Right atrium auricular region (tissue), 2 donors: ENCODE results near the gene DNAH9. TPM values are rescaled to one million over a fixed set of nuclear protein-coding genes. Genes with fewer than 3 reads are reported as not detected.

Experiments used
- DNase-seq: peaks from one replicate; pipeline ENCODE4 v3.0.0-alpha.2; 2019; ENCODE audit warnings: low spot score
- H3K27ac ChIP-seq, 2 donors: fragments of 200-600 bp; sonication (generic); 1 replicate in 1 of 2; 2 replicates in 1 of 2; pipeline ENCODE4 v1.5.1; 2016 to 2019
- H3K27me3 ChIP-seq, 2 donors: fragments of 200-600 bp; sonication (generic); one replicate each; pipeline versions ENCODE4 v1.5.1 to v1.6.0; 2017 to 2019
- H3K36me3 ChIP-seq: fragments of 200-600 bp; sonication (generic); one replicate; pipeline ENCODE4 v1.5.1; 2016
- H3K4me1 ChIP-seq, 2 donors: fragments of 200-600 bp; sonication (generic); one replicate each; pipeline versions ENCODE4 v1.5.1 to v1.6.0; 2017 to 2019
- H3K4me3 ChIP-seq, 2 donors: fragments of 200-600 bp; sonication (generic); 1 replicate in 1 of 2; 2 replicates in 1 of 2; pipeline ENCODE4 v1.5.1; 2017 to 2019; ENCODE audit warnings: mild to moderate bottlenecking in 1 of 2, moderate library complexity in 1 of 2
- H3K9me3 ChIP-seq, 2 donors: fragments of 200-600 bp; sonication (generic); one replicate each; pipeline ENCODE4 v1.5.1; 2019
- total RNA-seq, 2 donors: library from RNA; depleted of rRNA; stranded (reverse); fragments of >200 nt; gene quantifications; one replicate each; pipeline ENCODE4 v1.1.0, GENCODE V29; 2016
- TF ChIP-seq, protein P1 (sequence below), 2 donors: fragments of 200-600 bp; sonication (generic); IDR thresholded peaks; one replicate each; pipeline ENCODE4 v1.5.1; 2019; ENCODE audit warnings: antibody characterized with exemption in 2 of 2

DNAH9 gene
- total RNA-seq, 2 donors from 2014 or later: 0.63 TPM; not detected in 1

DNA sequence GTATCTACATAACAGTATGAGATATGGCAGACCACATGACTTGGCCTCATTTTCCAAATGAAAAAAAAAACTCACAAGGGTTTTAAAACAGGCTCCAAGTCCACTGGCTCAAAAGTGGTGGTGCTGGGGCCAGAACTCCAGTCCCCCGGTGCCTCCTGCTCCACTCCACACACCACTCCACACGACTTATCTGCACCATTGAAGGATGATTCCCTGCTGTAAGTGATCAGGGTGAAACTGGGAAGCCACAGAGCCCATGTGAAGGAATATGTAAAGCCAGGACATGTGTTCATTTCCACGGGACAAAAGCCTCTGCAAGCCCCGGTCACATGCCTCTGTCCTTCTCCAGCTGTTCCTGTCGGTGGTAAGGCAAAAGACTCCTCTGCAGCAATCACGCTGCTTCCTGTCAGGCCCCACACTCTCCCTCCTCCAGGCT, 301.8 kb downstream of the DNAH9 start:
- H3K4me3 ChIP-seq: no peak overlapping the region
- DNase-seq: no peak
- H3K9me3 ChIP-seq: no peaks in the 10 kb centered on the region
- H3K27ac ChIP-seq: no peak overlapping the region
- H3K27me3 ChIP-seq: no peaks in the 10 kb centered on the region
- H3K4me1 ChIP-seq: peaks cover 0 to 6% of the 10 kb centered on the region in 2 donors
- TF ChIP-seq, protein P1, sequence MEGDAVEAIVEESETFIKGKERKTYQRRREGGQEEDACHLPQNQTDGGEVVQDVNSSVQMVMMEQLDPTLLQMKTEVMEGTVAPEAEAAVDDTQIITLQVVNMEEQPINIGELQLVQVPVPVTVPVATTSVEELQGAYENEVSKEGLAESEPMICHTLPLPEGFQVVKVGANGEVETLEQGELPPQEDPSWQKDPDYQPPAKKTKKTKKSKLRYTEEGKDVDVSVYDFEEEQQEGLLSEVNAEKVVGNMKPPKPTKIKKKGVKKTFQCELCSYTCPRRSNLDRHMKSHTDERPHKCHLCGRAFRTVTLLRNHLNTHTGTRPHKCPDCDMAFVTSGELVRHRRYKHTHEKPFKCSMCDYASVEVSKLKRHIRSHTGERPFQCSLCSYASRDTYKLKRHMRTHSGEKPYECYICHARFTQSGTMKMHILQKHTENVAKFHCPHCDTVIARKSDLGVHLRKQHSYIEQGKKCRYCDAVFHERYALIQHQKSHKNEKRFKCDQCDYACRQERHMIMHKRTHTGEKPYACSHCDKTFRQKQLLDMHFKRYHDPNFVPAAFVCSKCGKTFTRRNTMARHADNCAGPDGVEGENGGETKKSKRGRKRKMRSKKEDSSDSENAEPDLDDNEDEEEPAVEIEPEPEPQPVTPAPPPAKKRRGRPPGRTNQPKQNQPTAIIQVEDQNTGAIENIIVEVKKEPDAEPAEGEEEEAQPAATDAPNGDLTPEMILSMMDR (IDR thresholded peaks at IDR 0.05): no peak
- no peaks in the 10 kb centered on the region for H3K36me3 ChIP-seq

DNA sequence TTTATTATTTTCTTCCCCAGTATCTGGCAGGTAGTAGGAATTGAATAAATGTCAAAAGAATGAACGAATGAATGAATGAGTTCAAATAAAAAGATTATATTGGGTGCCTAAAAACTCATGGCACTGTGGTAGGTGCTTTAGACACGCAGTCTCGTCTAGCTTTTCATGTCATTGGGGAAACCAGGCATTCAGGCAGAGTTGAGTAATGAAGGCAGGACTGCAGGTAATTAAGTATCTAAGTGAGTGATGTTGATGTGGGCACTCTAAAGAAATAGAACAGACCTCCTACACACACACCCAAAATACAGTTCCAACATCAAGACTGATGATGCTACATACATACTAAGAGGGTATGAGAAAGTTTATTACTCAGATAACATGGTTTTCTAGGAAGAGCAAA, 302.4 kb downstream of the DNAH9 start:
- Histone ChIP-seq H3K36me3 (no peaks in the 10 kb centered on the region), H3K4me1 (peaks cover 0 to 6% of the 10 kb centered on the region in 2 donors), H3K9me3 (no peaks in the 10 kb centered on the region), H3K4me3 (no peak overlapping the region), H3K27ac (no peak overlapping the region), H3K27me3 (no peaks in the 10 kb centered on the region)
- TF ChIP-seq, protein P1 (IDR thresholded peaks at IDR 0.05): no peak
- no peak for DNase-seq

DNA sequence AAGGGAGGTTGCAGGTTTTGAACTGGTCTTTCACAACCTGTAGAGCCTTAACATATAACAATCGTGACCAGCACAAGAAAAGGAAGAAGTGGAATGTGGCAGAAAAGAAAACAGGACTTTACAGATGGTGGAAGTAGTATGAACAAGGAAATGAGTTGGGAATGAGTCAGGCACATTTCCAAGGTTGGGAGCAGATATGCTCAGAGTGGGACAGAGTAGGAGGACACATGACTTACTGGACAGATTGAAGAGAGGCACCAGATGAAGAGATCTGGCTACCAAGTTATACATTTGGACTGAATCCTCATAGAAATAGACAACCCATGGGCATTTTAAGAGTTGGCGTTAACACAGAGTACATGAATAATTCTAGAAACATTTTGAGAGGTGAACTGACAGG, 303.7 kb downstream of the DNAH9 start:
- H3K27me3 ChIP-seq: no peaks in the 10 kb centered on the region
- H3K27ac ChIP-seq: no peak overlapping the region
- H3K36me3 ChIP-seq: no peaks in the 10 kb centered on the region
- H3K4me3 ChIP-seq: no peak overlapping the region
- no peak for DNase-seq
- H3K4me1 ChIP-seq: peaks cover 0 to 6% of the 10 kb centered on the region in 2 donors
- TF ChIP-seq, protein P1 (IDR thresholded peaks at IDR 0.05): no peak
- H3K9me3 ChIP-seq: no peaks in the 10 kb centered on the region

DNA sequence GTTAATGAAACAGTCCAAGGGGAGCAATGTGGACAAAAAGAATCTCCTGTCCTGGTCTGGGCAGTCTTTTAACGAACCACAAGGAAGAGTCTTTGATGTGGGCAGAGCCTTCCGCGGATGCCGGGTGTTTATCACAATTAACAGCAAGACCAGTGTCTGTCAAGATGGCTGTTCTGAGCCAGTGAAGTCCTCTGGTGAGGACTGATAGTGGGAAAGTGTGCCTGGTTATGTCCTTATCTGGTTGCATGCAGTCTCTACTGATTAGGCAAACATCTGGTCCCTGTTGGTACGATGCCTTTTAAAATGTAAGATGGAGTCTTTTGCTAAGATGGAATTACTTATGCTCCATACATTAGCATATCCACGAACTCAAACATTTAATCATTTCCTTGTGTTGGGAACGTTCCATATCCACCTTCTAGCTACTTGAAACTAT, 310.5 kb downstream of the DNAH9 start:
- Histone ChIP-seq H3K4me3 (no peak overlapping the region), H3K27me3 (no peaks in the 10 kb centered on the region), H3K9me3 (peaks cover 3 to 16% of the 10 kb centered on the region in 2 donors), H3K27ac (no peak overlapping the region), H3K4me1 (no peaks in the 10 kb centered on the region), H3K36me3 (no peaks in the 10 kb centered on the region)
- TF ChIP-seq, protein P1 (IDR thresholded peaks at IDR 0.05): no peak
- DNase-seq: no peak

DNA sequence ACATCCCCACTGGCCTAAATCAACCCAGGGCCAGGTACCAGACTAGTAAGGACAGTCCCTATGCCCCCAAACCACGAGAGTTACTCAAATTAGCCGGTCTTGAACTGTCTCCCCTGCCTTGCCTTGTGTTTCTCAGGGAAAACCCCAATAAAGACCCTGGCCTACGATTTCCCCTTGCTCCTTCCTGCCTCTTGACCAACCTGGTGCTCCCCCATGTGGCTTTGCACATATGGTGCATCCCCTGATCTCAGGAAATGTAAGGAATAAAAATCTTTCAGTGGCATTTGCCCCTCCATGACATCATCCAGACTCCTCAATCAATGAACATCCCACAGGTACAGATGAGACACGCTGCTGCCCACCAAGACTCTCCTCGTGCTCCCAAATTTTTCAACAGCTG, 311.1 kb downstream of the DNAH9 start:
- TF ChIP-seq, protein P1 (IDR thresholded peaks at IDR 0.05): no peak
- DNase-seq: no peak
- Histone ChIP-seq H3K27me3 (no peaks in the 10 kb centered on the region), H3K4me1 (no peaks in the 10 kb centered on the region), H3K9me3 (peaks cover 3 to 16% of the 10 kb centered on the region in 2 donors), H3K36me3 (no peaks in the 10 kb centered on the region), H3K4me3 (no peak overlapping the region), H3K27ac (no peak overlapping the region)

DNA sequence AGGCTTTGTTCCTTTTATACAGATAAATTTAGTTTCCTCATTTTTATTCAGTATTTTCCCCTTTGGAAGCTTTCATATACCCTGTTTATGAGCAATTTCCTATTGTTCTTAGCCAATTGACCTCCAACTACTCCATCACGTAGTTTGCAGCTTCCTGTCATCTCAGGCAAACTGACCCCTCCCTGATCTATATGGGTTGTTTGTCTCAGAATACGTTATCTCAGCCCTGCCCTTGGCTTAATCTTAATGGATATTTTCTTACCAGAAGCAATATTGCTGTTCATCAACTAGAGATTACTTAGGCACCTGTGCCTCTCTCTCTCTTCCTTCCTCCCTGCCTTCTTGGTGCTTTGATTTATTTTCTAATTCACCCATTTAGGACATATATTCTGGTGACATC, 317.8 kb downstream of the DNAH9 start:
- Histone ChIP-seq H3K9me3 (peaks cover 3 to 16% of the 10 kb centered on the region in 2 donors), H3K27me3 (no peaks in the 10 kb centered on the region), H3K27ac (no peak overlapping the region), H3K4me3 (no peak overlapping the region), H3K36me3 (no peaks in the 10 kb centered on the region), H3K4me1 (no peaks in the 10 kb centered on the region)
- DNase-seq: no peak
- TF ChIP-seq, protein P1 (IDR thresholded peaks at IDR 0.05): no peak
